ENCODE data around the gene SBK3.

GRCh38 chr19:55519451-55520311 is 25.7 kb downstream of the SBK3 start:
- TF ChIP-seq CTCF (IDR thresholded peaks at IDR 0.05; ENCODE audit: low read length) (no peak), EZH2 (optimal IDR thresholded peaks at IDR 0.05; ENCODE audit: low read depth, low read length) (no peak), EZH2phosphoT487 (IDR thresholded peaks at IDR 0.05; ENCODE audit: low read length) (no peak)
